Neural cell (in vitro differentiated cells): ENCODE data around the gene ATPAF2. TPM values are rescaled to one million over a fixed set of nuclear protein-coding genes. Genes with fewer than 3 reads are reported as not detected.

Experiments
- H2AFZ ChIP-seq: fragments of 200-600, 300-800 bp; sonication (generic), shearing (Covaris generic); 2 replicates; pipeline ENCODE4 v1.6.0; 2014; ENCODE audit warnings: low read depth, mild to moderate bottlenecking, antibody characterized with exemption, low read length, moderate library complexity
- H3F3A ChIP-seq: fragments of 200-600 bp; shearing (Covaris generic); 2 replicates; pipeline ENCODE4 v1.6.1; 2016; ENCODE audit warnings: mild to moderate bottlenecking, moderate library complexity, mixed read lengths, antibody characterized with exemption, low read length; ENCODE audit not compliant: insufficient read depth, poor library complexity, severe bottlenecking
- H3K27ac ChIP-seq: fragments of 200-600, 300-800 bp; sonication (generic), shearing (Covaris generic); 2 replicates; pipeline ENCODE4 v1.5.1; 2014; ENCODE audit warnings: mild to moderate bottlenecking, low read length, moderate library complexity
- H3K27me3 ChIP-seq: fragments of 300-800, 200-600 bp; sonication (generic), shearing (Covaris generic); 2 replicates; pipeline ENCODE4 v1.6.0; 2014; ENCODE audit warnings: mild to moderate bottlenecking, low read depth, low read length, moderate library complexity; ENCODE audit not compliant: insufficient read depth
- H3K36me3 ChIP-seq: fragments of 300-800, 200-600 bp; sonication (generic), shearing (Covaris generic); 2 replicates; pipeline ENCODE4 v1.5.1; 2014; ENCODE audit warnings: mild to moderate bottlenecking, antibody characterized with exemption, low read length, moderate library complexity; ENCODE audit not compliant: insufficient read depth
- H3K4me2 ChIP-seq: fragments of 300-800, 200-600 bp; sonication (generic), shearing (Covaris generic); 2 replicates; pipeline ENCODE4 v1.6.0; 2014; ENCODE audit warnings: mild to moderate bottlenecking, low read length
- H3K4me3 ChIP-seq: fragments of 300-800, 200-600 bp; sonication (generic), shearing (Covaris generic); 2 replicates; pipeline ENCODE4 v1.5.1; 2014; ENCODE audit warnings: mild to moderate bottlenecking, low read length, moderate library complexity
- H3K79me2 ChIP-seq: fragments of 200-600 bp; shearing (Covaris generic); replicated peaks from 2 replicates; pipeline ENCODE4 v1.6.0; 2014; ENCODE audit warnings: mild to moderate bottlenecking, low read length, moderate library complexity; ENCODE audit not compliant: insufficient read depth
- H3K9ac ChIP-seq: fragments of 300-800, 200-600 bp; sonication (generic), shearing (Covaris generic); 2 replicates; pipeline ENCODE4 v1.6.1; 2016; ENCODE audit warnings: mild to moderate bottlenecking, low read length, mixed read lengths
- H3K9me2 ChIP-seq: fragments of 200-600 bp; shearing (Covaris generic); 2 replicates; pipeline ENCODE4 v1.6.1; 2016; ENCODE audit warnings: mild to moderate bottlenecking, low read length, mixed read lengths; ENCODE audit not compliant: insufficient read depth
- H3K9me3 ChIP-seq: fragments of 200-600, 300-800 bp; sonication (generic), shearing (Covaris generic); 2 replicates; pipeline ENCODE4 v1.6.1; 2016; ENCODE audit warnings: mild to moderate bottlenecking, mixed run types, low read length, moderate library complexity, mixed read lengths
- H4K20me1 ChIP-seq: fragments of 200-600 bp; shearing (Covaris generic); 2 replicates; pipeline ENCODE4 v1.6.1; 2016; ENCODE audit warnings: mild to moderate bottlenecking, mixed run types; ENCODE audit not compliant: insufficient read depth
- CTCF ChIP-seq: fragments of 450-650 bp; IDR thresholded peaks from 2 replicates; pipeline ENCODE4 v1.5.1; 2014; ENCODE audit warnings: antibody characterized with exemption, mild to moderate bottlenecking, moderate library complexity; ENCODE audit not compliant: poor library complexity, severe bottlenecking
- EP300 ChIP-seq: fragments of 450-650 bp; conservative IDR thresholded peaks from 2 replicates; pipeline ENCODE4 v1.6.1; 2014; ENCODE audit warnings: antibody characterized with exemption, mild to moderate bottlenecking, moderate library complexity; ENCODE audit not compliant: poor library complexity, severe bottlenecking
- EZH2 ChIP-seq: fragments of 200-600, 300-800 bp; shearing (Covaris generic), sonication (generic); IDR thresholded peaks from 2 replicates; pipeline ENCODE4 v1.6.1; 2014; ENCODE audit warnings: antibody characterized with exemption, low read length, borderline replicate concordance, mild to moderate bottlenecking; ENCODE audit not compliant: insufficient read depth, poor library complexity, severe bottlenecking
- MXI1 ChIP-seq: fragments of 450-650 bp; conservative IDR thresholded peaks from 2 replicates; pipeline ENCODE4 v1.6.1; 2014; ENCODE audit warnings: antibody characterized with exemption, mild to moderate bottlenecking; ENCODE audit not compliant: poor library complexity, severe bottlenecking
- POLR2AphosphoS5 ChIP-seq: IDR thresholded peaks from 2 replicates; pipeline ENCODE4 v1.6.1; 2012
- RAD21 ChIP-seq: fragments of 450-650 bp; conservative IDR thresholded peaks from 2 replicates; pipeline ENCODE4 v1.6.1; 2014; ENCODE audit warnings: antibody characterized with exemption, mild to moderate bottlenecking, moderate library complexity
- REST ChIP-seq: IDR thresholded peaks from 2 replicates; pipeline ENCODE4 v1.6.1; 2012; ENCODE audit warnings: borderline replicate concordance
- SMC3 ChIP-seq: fragments of 450-650 bp; conservative IDR thresholded peaks from 2 replicates; pipeline ENCODE4 v1.6.1; 2014; ENCODE audit warnings: antibody characterized with exemption, mild to moderate bottlenecking, moderate library complexity; ENCODE audit not compliant: poor library complexity
- TAF1 ChIP-seq: IDR thresholded peaks from 2 replicates; pipeline ENCODE4 v1.6.1; 2012; ENCODE audit warnings: low read depth
- polyA plus RNA-seq: library from polyadenylated mRNA; depleted of rRNA; stranded (reverse); fragments of >200 nt; gene quantifications from 2 replicates; pipeline ENCODE4 v1.2.3, GENCODE V29; 2014

The ATPAF2 gene
- polyA plus RNA-seq, 1 donor from 2014 or later: 33.3 TPM

GRCh38 chr17:18002171-18002570 lies 36.8 kb downstream of the ATPAF2 start:
- Histone ChIP-seq H3K9me2 (no peaks in the 10 kb centered on the region), H3K36me3 (no peaks in the 10 kb centered on the region), H4K20me1 (no peaks in the 10 kb centered on the region), H2AFZ (no peak overlapping the region), H3K4me3 (no peak overlapping the region), H3F3A (no peaks in the 10 kb centered on the region), H3K27ac (no peak overlapping the region), H3K27me3 (no peaks in the 10 kb centered on the region), H3K4me2 (no peak overlapping the region), H3K9me3 (no peaks in the 10 kb centered on the region), H3K9ac (no peak overlapping the region), H3K79me2 (no peaks in the 10 kb centered on the region)
- TF ChIP-seq CTCF: no peak
- TF ChIP-seq REST: no peak
- no peak for TF ChIP-seq POLR2AphosphoS5
- no peak for TF ChIP-seq MXI1
- no peak for TF ChIP-seq SMC3
- no peak for TF ChIP-seq EZH2
- no peak for TF ChIP-seq TAF1
- no peak for TF ChIP-seq RAD21
- no peak for TF ChIP-seq EP300

- Histone ChIP-seq H2AFZ (no peak overlapping the region), H3K4me2 (no peak overlapping the region), H3K27ac (no peak overlapping the region), H3K9me2 (no peaks in the 10 kb centered on the region), H3K9me3 (no peaks in the 10 kb centered on the region), H3K27me3 (no peaks in the 10 kb centered on the region), H3K9ac (no peak overlapping the region), H4K20me1 (no peaks in the 10 kb centered on the region), H3K79me2 (no peaks in the 10 kb centered on the region), H3K36me3 (no peaks in the 10 kb centered on the region), H3K4me3 (no peak overlapping the region), H3F3A (no peaks in the 10 kb centered on the region)
- TF ChIP-seq REST (no peak), EZH2 (no peak), EP300 (no peak), MXI1 (no peak), POLR2AphosphoS5 (no peak), RAD21 (no peak)
Observed at GRCh38 chr17:18000030-18000408, 38.9 kb downstream of the ATPAF2 start.
